Mesenteric fat pad (tissue), 1 donor: ENCODE measurements around the gene FBXO8. TPM values are rescaled to one million over a fixed set of nuclear protein-coding genes. Genes with fewer than 3 reads are reported as not detected.

Experiments used
- DNase-seq: peaks from one replicate; pipeline ENCODE4 v3.0.0-alpha.2; 2020; ENCODE audit warnings: low spot score
- total RNA-seq: library from RNA; stranded (reverse); fragmentation: NEBNext Ultra II Directional; extraction: Animal tissue kit (Norgen Biotek cat#: 25700); gene quantifications from one replicate; pipeline ENCODE4 v1.2.1, GENCODE V29; 2021
- donor health status: DM: yes; HTN: yes; CAD: no.

Gene FBXO8
- total RNA-seq, 1 donor from 2014 or later, result 26.6 TPM

GRCh38 chr4:174252412-174252811 is 31.1 kb downstream of the FBXO8 start:
- no peak for DNase-seq

- DNase-seq, result no peak
These were observed 35.1 kb downstream of the FBXO8 start for GRCh38 chr4:174248407-174248806.

- DNase-seq, result no peak
These were observed 37.8 kb downstream of the FBXO8 start for GRCh38 chr4:174245714-174246113.

- DNase-seq, result no peak
These were observed 39.0 kb downstream of the FBXO8 start for GRCh38 chr4:174244441-174244840.

GRCh38 chr4:174241162-174241561 is 42.3 kb downstream of the FBXO8 start:
- no peak for DNase-seq

GRCh38 chr4:174236359-174236758 is 47.1 kb downstream of the FBXO8 start:
- no peak for DNase-seq

GRCh38 chr4:174230680-174231079 is 52.8 kb downstream of the FBXO8 start:
- DNase-seq, result no peak

- no peak for DNase-seq
These were observed 53.3 kb downstream of the FBXO8 start for GRCh38 chr4:174230148-174230547.

GRCh38 chr4:174228988-174229387 is 54.5 kb downstream of the FBXO8 start:
- no peak for DNase-seq

GRCh38 chr4:174225349-174226049 is 58.0 kb downstream of the FBXO8 start:
- no peak for DNase-seq

GRCh38 chr4:174224550-174224949 is 58.9 kb downstream of the FBXO8 start:
- DNase-seq, result no peak

- DNase-seq, result no peak
These were observed 61.1 kb downstream of the FBXO8 start for GRCh38 chr4:174222266-174222872.

GRCh38 chr4:174218127-174218790 is 65.2 kb downstream of the FBXO8 start:
- DNase-seq, result no peak

- DNase-seq, result no peak
These were observed 66.0 kb downstream of the FBXO8 start for GRCh38 chr4:174217273-174218126.

GRCh38 chr4:174216799-174217272 is 66.6 kb downstream of the FBXO8 start:
- no peak for DNase-seq

- no peak for DNase-seq
These were observed 67.3 kb downstream of the FBXO8 start for GRCh38 chr4:174215961-174216680.

- no peak for DNase-seq
These were observed 68.4 kb downstream of the FBXO8 start for GRCh38 chr4:174215057-174215456.

- no peak for DNase-seq
These were observed 69.2 kb downstream of the FBXO8 start for GRCh38 chr4:174214101-174214878.

- DNase-seq, result no peak
These were observed 69.8 kb downstream of the FBXO8 start for GRCh38 chr4:174213731-174214100.

GRCh38 chr4:174212061-174212460 is 71.4 kb downstream of the FBXO8 start:
- DNase-seq, result no peak
